Measurements from ENCODE around the gene SPINK8. TPM values are rescaled to one million over a fixed set of nuclear protein-coding genes. Genes with fewer than 3 reads are reported as not detected.
"Not testable (repeated sequence)": the region's sequence is repeated elsewhere in the genome, so short reads cannot be mapped to it uniquely, and the experiment has no call there.

The SPINK8 gene
- total and polyA plus RNA-seq, 2 donors from 2014 or later, result not detected

GRCh38 chr3:48334605-48335004 lies 1.1 kb upstream of the SPINK8 start:
- no peak for FAIRE-seq
- no peak for DNase-seq
- no peaks in the 10 kb centered on the region for H3K27me3 ChIP-seq (ENCODE audit: control insufficient read depth, insufficient read depth, low read length)
- H3K4me1 ChIP-seq (ENCODE audit: control insufficient read depth in 2 of 3, insufficient read depth in 2 of 3, low read depth in 1 of 3, low read length in 3 of 3), result no peaks in the 10 kb centered on the region
- H3K4me3 ChIP-seq (ENCODE audit: low read length in 3 of 3), result no peak overlapping the region
- TF ChIP-seq, protein P1, sequence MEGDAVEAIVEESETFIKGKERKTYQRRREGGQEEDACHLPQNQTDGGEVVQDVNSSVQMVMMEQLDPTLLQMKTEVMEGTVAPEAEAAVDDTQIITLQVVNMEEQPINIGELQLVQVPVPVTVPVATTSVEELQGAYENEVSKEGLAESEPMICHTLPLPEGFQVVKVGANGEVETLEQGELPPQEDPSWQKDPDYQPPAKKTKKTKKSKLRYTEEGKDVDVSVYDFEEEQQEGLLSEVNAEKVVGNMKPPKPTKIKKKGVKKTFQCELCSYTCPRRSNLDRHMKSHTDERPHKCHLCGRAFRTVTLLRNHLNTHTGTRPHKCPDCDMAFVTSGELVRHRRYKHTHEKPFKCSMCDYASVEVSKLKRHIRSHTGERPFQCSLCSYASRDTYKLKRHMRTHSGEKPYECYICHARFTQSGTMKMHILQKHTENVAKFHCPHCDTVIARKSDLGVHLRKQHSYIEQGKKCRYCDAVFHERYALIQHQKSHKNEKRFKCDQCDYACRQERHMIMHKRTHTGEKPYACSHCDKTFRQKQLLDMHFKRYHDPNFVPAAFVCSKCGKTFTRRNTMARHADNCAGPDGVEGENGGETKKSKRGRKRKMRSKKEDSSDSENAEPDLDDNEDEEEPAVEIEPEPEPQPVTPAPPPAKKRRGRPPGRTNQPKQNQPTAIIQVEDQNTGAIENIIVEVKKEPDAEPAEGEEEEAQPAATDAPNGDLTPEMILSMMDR (IDR thresholded peaks at IDR 0.05; ENCODE audit: borderline replicate concordance, extremely low read depth, insufficient read depth), result no peak
- no peaks in the 10 kb centered on the region for H3K36me3 ChIP-seq (ENCODE audit: control insufficient read depth in 2 of 3, insufficient read depth in 3 of 3, low read length in 3 of 3)
- H3K9ac ChIP-seq (ENCODE audit: low read length in 3 of 3), result no peak overlapping the region
- intact Hi-C loops (cut with DNase I), result no loop called here
- H3K27ac ChIP-seq (ENCODE audit: low read depth in 2 of 2, low read length in 2 of 2), result no peak overlapping the region
- no peaks in the 10 kb centered on the region for H3K9me3 ChIP-seq (ENCODE audit: control insufficient read depth in 2 of 3, insufficient read depth in 1 of 3, low read length in 3 of 3)

DNA sequence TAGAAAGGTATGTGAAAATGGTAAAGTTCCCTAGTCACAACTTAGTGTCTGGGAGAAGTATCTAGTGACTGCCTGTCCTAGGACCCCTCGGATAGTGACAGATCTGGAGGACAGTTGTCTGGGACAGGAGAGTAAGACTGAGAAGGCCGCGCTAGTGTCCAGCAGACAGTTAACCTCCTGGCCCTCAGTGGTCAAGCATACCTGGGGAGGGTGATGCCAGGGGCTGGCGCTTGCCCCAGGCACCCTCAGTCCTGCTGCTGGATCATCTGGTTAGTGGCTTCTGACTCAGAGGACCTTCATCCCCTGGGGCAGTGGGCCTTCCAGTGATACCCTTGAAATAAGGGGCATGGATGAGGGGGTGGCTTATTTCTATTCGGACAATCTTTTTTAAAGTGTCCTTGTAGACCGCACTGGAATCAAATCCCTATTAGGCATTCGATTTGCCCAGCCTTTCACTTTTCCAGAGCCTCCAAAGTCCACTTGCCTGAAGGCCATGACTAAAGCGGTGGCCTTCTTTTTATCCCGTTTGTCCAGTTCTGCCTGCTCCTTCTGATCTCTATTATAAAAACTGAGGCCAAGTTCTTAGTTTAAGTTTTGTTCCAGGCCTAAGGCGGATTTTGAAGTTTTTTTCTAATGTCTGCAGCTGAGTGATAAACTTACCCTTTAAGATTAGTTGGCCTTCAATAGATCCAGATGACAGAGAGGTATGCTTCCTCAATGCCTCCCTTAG lies 1.6 kb downstream of the SPINK8 start:
- FAIRE-seq; H3K4me3 ChIP-seq (ENCODE audit: low read length in 3 of 3); H3K9me3 ChIP-seq (ENCODE audit: control insufficient read depth in 2 of 3, insufficient read depth in 1 of 3, low read length in 3 of 3); intact Hi-C loops (cut with DNase I); H3K36me3 ChIP-seq (ENCODE audit: control insufficient read depth in 2 of 3, insufficient read depth in 3 of 3, low read length in 3 of 3); H3K27me3 ChIP-seq (ENCODE audit: control insufficient read depth, insufficient read depth, low read length); H3K27ac ChIP-seq (ENCODE audit: low read depth in 2 of 2, low read length in 2 of 2); DNase-seq; H3K4me1 ChIP-seq (ENCODE audit: control insufficient read depth in 2 of 3, insufficient read depth in 2 of 3, low read depth in 1 of 3, low read length in 3 of 3); H3K9ac ChIP-seq (ENCODE audit: low read length in 3 of 3): not testable (repeated sequence)

GRCh38 chr3:48320996-48321395 lies 12.5 kb downstream of the SPINK8 start:
- H3K4me1 ChIP-seq (ENCODE audit: control insufficient read depth in 2 of 3, insufficient read depth in 2 of 3, low read depth in 1 of 3, low read length in 3 of 3), result no peaks in the 10 kb centered on the region
- no peak overlapping the region for H3K9ac ChIP-seq (ENCODE audit: low read length in 3 of 3)
- DNase-seq (no peak), FAIRE-seq (no peak)
- no peaks in the 10 kb centered on the region for H3K27me3 ChIP-seq (ENCODE audit: control insufficient read depth, insufficient read depth, low read length)
- H3K9me3 ChIP-seq (ENCODE audit: control insufficient read depth in 2 of 3, insufficient read depth in 1 of 3, low read length in 3 of 3), result no peaks in the 10 kb centered on the region
- TF ChIP-seq, protein P1 (IDR thresholded peaks at IDR 0.05; ENCODE audit: borderline replicate concordance, extremely low read depth, insufficient read depth), result no peak
- intact Hi-C loops (cut with DNase I), result no loop called here
- no peak overlapping the region for H3K4me3 ChIP-seq (ENCODE audit: low read length in 3 of 3)
- H3K36me3 ChIP-seq (ENCODE audit: control insufficient read depth in 2 of 3, insufficient read depth in 3 of 3, low read length in 3 of 3), result no peaks in the 10 kb centered on the region
- no peak overlapping the region for H3K27ac ChIP-seq (ENCODE audit: low read depth in 2 of 2, low read length in 2 of 2)

DNA sequence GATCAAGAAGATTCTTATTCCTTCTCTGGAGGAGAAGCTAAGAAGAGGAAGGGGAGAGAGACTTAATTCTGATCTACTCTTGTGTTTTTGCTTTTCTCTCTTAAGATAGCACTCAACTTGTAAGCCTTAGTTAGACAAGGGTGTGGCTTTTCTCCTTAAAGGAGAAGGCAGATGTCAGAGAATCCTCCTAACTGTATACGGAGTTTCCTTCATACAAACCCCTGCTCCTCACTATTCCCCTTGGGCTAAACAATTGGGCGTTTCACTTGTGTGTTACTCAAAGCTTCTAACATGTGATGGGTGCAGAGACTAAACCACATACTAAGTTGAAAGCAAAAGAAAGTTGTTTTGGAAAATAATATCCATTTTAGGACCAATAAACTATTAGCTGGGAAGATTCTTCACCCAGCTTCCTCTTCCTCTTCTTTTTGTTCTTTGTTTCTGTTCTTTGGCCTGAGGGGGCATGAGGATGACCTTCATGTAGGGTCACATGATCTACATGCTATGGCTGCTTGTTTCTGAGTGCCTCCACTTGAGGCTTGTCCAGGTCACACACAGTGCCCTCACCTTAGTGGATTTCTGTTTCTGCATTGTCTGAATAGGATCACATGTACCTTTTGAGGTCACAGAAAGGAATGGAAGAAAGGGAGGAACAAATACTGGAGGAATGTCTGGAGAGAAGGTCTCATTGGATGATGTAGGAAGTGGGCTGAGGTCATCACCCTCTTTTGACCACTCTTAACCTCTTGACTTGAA lies 14.6 kb downstream of the SPINK8 start:
- FAIRE-seq (no peak), DNase-seq (no peak)
- Histone ChIP-seq H3K4me1 (ENCODE audit: control insufficient read depth in 2 of 3, insufficient read depth in 2 of 3, low read depth in 1 of 3, low read length in 3 of 3) (no peaks in the 10 kb centered on the region), H3K4me3 (ENCODE audit: low read length in 3 of 3) (no peak overlapping the region), H3K9ac (ENCODE audit: low read length in 3 of 3) (no peak overlapping the region), H3K9me3 (ENCODE audit: control insufficient read depth in 2 of 3, insufficient read depth in 1 of 3, low read length in 3 of 3) (peaks cover 0 to 4% (median 4%) of the 10 kb centered on the region in 3 donors), H3K36me3 (ENCODE audit: control insufficient read depth in 2 of 3, insufficient read depth in 3 of 3, low read length in 3 of 3) (no peaks in the 10 kb centered on the region), H3K27me3 (ENCODE audit: control insufficient read depth, insufficient read depth, low read length) (no peaks in the 10 kb centered on the region), H3K27ac (ENCODE audit: low read depth in 2 of 2, low read length in 2 of 2) (no peak overlapping the region)
- TF ChIP-seq, protein P1 (IDR thresholded peaks at IDR 0.05; ENCODE audit: borderline replicate concordance, extremely low read depth, insufficient read depth), result no peak
- intact Hi-C loops (cut with DNase I), result no loop called here

Data from kidney (tissue), 14 donors.